ENCODE measurements around the gene EIF2B4.

EIF2B4 gene

GRCh38 chr2:27370026-27370815 lies at the start of gene EIF2B4, which contains the start of gene SNX17:
Gene EIF2B4, minus strand, starts transcription at chr2:27370338. Its CDS starts 24 bp downstream, at chr2:27370314.
Gene SNX17, plus strand, starts transcription at chr2:27370616. Its CDS starts 128 bp downstream, at chr2:27370744.
- peak; percentile 57 for FAIRE-seq
- peak; percentile 98 for DNase-seq (ENCODE audit: low spot score)

DNA sequence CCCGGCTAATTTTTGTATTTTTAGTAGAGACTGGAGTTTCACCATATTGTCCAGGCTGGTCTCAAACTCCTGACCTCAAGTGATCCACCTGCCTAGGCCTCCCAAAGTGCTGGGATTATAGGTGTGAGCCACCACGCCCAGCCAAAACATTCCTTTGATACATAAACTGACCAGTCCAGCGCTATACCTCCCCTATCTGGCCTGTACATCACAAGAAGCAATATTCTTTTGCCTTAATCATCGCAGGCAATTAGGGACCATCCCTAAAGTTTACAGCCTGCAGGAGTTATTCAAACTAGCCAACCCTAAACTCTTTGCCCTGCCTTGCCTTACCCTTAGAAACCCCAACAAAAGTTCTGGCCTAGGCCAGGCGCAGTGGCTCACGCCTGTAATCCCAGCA lies 46.0 kb upstream of the EIF2B4 start:
- DNase-seq (ENCODE audit: low spot score), result no peak
- no peak for FAIRE-seq

GRCh38 chr2:27412419-27413152 lies 42.4 kb upstream of the EIF2B4 start:
- FAIRE-seq, result no peak
- no peak for DNase-seq (ENCODE audit: low spot score)

DNA sequence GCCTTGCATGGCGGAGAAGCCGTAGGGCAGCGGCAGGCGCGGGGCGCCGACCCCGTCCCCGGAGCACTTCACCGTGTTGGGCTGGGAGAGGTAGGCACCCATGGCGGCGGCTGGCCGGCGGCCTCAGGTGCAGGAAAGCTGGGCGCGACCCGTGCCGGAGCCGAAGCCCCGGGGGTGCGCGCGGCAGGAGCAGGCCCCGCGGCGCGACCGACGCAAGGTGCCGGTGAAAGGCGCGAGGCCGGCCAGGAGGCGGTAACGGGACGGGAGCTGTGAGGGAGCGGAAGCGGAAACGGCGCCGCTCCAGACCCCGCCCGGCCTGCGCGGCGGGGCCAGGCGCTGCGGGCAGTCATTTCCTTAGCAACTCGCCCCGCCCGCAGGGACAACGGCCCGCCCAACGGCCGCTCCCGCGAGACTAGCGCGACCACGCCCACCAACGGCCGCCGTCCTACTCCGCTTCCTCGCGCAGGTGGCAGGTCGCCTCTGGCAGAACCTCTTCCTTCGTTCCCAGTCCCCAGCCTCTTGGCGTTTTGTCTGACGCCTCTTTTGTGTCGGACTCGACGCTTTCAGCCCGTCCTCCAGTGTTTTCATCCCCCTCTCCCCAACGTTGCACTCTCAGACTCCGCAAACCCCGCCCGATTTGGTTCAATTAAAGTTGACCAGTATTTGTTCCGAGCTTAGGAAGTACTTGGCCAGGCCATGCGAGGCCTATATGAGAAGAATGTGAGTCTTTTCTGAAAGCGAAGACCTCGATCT lies 39.4 kb upstream of the EIF2B4 start, which contains the start of gene PPM1G:
Gene PPM1G (minus strand): TSS at position 271 of the 753 bp plus-strand sequence. CDS start 169 bp downstream, at position 102.
- FAIRE-seq (no peak), DNase-seq (ENCODE audit: low spot score) (peak; percentile 82)

DNA sequence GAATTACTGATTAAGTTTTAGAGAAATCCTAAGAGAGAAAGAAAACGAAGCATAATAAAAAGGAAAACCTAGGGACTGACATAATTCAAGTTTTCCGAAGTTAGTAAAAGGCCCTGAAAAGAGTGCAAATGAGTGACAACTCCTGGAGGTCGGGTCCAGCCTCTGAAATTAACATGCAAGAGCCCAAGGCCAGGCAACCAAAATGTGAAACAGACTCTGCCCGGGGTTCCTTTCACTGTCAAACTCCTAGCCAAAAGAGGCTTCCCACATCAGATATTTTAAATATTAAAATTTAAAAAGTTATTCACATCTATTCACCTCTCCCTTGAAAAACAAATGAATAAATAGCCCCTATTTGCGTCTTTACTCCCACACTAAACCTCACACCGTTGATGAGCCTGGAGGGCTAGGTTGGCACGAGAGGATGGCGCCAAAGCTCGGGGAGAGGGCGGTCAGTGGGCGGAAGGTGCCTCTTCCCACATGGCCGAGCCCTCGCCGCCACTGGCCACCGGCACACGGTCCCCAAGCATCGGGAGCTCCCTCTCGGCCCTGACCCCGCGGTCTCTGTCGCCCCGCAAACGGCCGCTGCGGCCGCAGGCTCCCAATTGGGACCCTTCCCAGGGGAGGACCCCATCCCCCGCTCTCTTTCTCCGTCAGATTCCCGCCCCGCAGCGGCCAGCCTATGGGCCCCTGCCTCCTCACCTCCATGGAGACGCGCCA lies 38.6 kb upstream of the EIF2B4 start:
- FAIRE-seq (no peak), DNase-seq (ENCODE audit: low spot score) (no peak)

GRCh38 chr2:27407798-27408491 lies 37.8 kb upstream of the EIF2B4 start:
- DNase-seq (ENCODE audit: low spot score), result peak; percentile 51
- FAIRE-seq, result peak; percentile 49

DNA sequence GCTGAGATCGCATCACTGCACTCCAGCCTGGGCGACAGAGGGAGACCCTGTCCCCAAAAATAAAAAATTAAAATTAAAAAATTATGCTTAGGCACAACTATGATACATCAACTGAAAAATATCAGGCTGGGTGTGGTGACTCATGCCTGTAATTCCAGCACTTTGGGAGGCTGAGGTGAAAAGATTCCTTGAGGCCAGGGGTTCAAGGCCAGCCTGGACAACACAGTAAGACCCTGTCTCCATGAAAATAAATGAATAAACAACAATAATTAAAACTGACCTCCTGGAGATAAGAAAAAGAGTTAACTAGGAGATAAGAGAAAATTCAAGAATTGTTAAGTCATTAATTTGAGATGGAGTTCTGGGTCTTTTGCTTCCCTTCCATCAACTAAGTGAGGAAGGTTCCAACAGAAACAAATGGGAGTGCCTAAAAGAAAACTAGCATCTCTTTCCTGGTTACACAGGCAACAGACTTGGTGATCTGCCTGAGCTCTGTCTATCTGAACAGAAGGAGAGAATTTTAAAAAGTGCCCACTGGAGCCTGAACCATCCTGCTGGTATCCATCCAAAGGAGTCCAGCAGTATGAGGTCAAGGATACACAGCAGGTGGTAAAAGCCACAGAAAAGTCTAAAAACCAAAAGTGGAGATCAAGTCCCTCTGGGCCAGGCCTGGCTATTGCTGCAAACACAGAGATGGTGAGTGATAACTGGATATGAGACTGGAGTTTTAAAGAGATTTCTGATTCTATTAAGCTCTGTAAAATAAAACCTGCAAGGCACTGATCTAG lies 30.4 kb upstream of the EIF2B4 start:
- DNase-seq (ENCODE audit: low spot score), result no peak
- no peak for FAIRE-seq

DNA sequence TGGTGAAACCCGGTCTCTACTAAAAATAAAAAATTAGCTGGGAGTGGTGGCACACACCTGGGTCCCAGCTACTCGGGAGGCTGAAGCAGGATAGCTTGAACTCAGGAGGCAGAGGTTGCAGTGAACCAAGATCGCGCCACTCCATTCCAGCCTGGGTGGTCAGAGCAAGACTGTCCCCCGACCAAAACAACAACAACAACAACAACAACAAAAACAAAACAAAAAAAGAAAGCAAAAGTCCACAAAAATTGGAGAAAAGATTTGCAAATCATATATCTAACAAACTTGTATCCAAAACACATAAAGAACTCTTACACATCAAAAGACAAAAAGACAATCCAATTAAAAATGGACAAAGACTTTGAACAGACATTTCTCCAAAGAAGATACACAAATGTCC lies 28.8 kb upstream of the EIF2B4 start:
- FAIRE-seq, result no peak
- DNase-seq (ENCODE audit: low spot score), result no peak

- DNase-seq (ENCODE audit: low spot score) (no peak), FAIRE-seq (no peak)
Observed at GRCh38 chr2:27393225-27393624, 23.1 kb upstream of the EIF2B4 start.

DNA sequence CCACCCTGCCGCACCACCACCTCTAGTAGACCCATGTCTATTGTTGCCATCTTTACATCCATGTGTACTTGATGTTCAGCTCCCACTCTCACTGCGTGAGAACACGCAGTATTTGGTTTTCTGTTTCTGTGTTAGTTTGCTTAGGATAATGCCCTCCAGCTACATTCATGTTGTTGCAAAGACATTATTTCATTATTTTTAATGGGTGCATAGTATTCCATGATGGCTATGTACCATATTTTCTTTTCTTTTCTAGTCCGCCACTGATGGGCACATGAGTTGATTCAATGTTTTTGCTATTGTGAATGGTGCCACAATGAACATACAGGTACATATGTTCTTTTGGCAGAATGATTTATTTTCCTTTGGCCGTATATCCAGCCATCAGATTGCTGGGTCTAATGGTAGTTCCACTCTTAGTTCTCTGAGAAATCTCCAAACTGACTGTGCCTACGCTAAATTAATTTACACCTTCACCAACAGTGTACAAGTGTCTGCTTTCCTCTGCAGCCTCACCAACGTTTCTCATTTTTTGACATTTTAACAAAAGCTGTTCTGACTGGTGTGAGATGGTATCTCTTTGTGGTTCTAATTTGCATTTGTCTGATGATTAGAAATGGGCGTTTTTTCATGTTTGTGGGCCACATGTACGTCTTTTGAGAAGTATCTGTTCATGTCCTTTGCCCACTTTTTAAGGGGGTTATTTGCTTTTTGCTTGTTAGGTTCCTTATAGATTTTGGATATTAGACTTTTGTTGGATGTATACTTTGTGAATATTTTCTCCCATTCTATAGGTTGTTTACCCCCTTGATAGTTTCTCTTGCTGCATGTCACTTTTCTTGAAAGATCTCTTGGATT lies 20.9 kb upstream of the EIF2B4 start:
- no peak for FAIRE-seq

DNA sequence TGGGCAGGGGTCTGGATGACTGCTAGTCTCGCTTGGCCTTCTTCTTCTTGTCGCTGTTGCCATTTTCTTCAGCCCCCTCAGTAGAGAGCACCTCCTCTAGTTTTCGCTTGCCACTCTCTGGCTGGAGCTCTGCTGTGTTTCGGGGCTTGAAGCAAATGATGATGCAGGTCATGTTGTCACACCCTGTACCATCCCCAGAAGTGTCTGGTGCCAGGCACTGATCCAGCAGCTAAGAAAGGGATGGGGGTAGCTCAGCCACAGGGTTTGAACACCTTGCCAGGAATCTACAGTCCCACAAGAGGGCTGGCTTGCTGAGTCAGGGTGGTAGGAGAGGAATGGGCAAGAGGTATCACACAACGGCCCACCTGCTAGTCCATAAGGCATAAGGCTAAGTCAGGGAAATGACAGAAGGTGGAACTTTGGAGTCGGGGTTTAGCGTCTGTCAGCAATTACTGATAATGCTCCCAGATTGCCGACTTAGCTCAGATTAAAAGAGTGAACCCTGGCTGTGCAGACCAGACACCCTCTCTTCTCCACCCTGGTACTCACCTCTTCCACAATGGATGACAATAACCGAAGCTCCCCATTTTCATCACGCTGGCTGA lies 11.5 kb upstream of the EIF2B4 start:
- no peak for DNase-seq (ENCODE audit: low spot score)
- no peak for FAIRE-seq

More for the DNA sequence above, 20.9 kb upstream of the EIF2B4 start:
- DNase-seq (ENCODE audit: low spot score), result no peak

- FAIRE-seq (no peak), DNase-seq (ENCODE audit: low spot score) (peak; percentile 40)
Observed at GRCh38 chr2:27380626-27381545, 10.7 kb upstream of the EIF2B4 start, which contains the start of gene ZNF513. Gene ZNF513, minus strand, starts transcription at chr2:27380734. Its CDS starts 208 bp downstream, at chr2:27380526.

DNA sequence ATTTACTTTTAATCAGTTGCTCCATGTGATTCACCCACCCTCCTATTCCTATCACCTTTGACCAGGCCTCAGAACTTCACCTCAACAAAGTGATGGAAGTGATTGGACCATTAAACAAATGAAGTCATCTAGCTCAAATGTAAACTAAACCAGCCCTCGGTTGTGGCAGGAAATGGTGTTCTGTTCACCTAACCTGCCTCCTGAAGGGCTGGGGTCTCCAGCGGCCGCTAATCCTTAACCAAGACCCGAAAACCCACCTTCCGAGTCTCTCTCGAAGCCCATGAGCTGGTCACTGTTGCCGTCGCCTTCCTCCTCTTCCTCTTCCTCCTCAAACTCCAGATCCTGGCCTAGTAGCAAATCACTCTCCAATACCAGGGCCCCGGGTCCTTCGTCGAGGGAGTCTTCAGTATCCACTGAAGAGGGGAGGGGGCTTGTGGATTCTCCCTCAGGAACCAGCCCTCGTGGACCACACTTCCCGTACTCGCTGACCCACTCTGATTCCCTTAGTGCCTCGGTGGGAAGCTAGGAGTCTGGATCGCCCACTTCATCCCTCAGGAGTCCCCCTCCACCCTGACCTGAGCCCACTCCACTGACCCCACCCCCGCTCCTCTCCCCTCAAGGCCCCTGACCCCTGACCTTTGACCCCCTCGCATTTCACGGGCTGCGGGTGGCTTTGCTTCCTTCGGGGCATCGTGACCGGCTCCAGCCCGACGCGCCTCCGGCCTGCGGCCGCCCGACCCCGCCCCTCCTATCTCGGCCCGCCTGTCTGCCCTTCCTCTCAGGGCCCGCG lies 9.9 kb upstream of the EIF2B4 start:
- DNase-seq (ENCODE audit: low spot score) (peak; percentile 48), FAIRE-seq (no peak)

GRCh38 chr2:27379383-27379835 lies 9.3 kb upstream of the EIF2B4 start:
- FAIRE-seq (no peak), DNase-seq (ENCODE audit: low spot score) (no peak)

DNA sequence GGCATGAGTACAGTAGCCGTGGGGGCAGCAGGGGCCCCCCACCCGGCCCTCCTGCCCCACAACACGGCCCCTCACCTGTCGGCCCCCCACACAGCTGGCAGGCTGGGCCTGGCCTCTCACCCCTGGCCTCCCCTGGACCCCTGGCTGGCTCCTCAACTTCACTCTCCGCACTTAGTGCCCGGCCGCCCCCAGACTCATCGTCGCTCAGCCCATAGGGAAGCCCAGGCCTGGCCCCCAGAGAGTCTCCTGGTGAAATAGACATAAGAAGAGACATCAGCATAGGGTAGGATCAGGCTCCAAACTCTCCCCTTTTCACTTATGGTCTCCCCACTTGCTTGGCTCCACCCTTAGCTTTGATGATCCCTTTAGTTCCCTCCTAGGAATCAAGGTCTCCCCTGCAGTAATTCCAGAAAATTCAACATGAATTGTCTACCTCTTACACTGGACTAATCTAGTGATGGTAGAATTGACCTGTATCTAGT lies 8.7 kb upstream of the EIF2B4 start:
- DNase-seq (ENCODE audit: low spot score), result no peak
- no peak for FAIRE-seq
